ENCODE results near the gene LYST.

DNA sequence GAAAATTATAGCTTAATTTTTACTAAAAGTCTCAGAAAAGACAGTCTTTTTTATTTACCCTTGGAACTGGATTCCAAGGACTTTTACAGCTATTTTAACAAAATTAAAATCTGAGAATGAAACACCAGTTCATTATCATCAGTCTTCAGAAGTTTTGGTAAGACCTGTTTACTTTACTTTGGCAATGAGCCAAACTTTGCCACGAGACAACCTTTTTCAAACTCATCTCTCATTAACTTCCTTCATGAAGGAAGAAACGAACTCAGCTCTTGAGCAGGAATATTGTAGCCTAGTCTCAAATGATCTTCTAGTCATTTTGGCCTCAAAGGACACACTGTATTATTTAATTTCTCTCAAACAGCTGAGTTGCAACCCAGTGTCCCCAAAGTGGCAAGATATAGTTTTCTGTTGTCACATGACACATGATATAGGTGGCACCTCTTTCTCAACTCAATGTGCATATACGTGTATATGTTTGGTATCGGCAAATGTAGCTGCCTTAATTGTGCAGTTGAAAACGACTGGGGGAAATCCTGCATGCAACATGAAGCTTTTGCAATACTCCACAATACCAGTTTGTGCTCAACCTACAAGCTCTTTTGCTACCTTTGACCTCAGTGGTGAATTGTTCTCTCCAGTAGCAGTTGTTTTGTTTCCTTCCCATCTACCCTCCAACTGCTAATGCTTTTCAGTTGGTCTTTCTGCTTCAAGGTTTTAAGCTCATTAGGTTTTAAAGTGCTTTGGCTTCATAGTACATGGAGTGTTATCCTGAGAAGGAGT lies 208.8 kb downstream of the LYST start:
- TF ChIP-seq, protein P1, sequence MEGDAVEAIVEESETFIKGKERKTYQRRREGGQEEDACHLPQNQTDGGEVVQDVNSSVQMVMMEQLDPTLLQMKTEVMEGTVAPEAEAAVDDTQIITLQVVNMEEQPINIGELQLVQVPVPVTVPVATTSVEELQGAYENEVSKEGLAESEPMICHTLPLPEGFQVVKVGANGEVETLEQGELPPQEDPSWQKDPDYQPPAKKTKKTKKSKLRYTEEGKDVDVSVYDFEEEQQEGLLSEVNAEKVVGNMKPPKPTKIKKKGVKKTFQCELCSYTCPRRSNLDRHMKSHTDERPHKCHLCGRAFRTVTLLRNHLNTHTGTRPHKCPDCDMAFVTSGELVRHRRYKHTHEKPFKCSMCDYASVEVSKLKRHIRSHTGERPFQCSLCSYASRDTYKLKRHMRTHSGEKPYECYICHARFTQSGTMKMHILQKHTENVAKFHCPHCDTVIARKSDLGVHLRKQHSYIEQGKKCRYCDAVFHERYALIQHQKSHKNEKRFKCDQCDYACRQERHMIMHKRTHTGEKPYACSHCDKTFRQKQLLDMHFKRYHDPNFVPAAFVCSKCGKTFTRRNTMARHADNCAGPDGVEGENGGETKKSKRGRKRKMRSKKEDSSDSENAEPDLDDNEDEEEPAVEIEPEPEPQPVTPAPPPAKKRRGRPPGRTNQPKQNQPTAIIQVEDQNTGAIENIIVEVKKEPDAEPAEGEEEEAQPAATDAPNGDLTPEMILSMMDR (IDR thresholded peaks at IDR 0.05): no peak
- TF ChIP-seq POLR2AphosphoS5 (IDR thresholded peaks at IDR 0.05) (no peak), POLR2A (IDR thresholded peaks at IDR 0.05) (no peak)

All from stomach (tissue), 4 donors.